Sigmoid colon (tissue), 7 donors: ENCODE measurements around the gene HAND1. TPM values are rescaled to one million over a fixed set of nuclear protein-coding genes. Genes with fewer than 3 reads are reported as not detected.

Experiments used
- DNase-seq: peaks from one replicate; pipeline ENCODE4 v3.0.0-alpha.2; 2019
- H3K27ac ChIP-seq, 4 donors: fragments of 200-600 bp; sonication (generic); one replicate each; pipeline ENCODE4 v1.5.1; 2016 to 2019; ENCODE audit warnings: mild to moderate bottlenecking in 1 of 4
- H3K27me3 ChIP-seq, 3 donors: fragments of 200-600 bp; sonication (generic); one replicate each; pipeline ENCODE4 v1.5.1; 2019; ENCODE audit warnings: mild to moderate bottlenecking in 1 of 3
- H3K36me3 ChIP-seq, 4 donors: fragments of 200-600 bp; sonication (generic); one replicate each; pipeline ENCODE4 v1.5.1; 2016 to 2019
- H3K4me1 ChIP-seq, 4 donors: fragments of 200-600 bp; sonication (generic); one replicate each; pipeline ENCODE4 v1.5.1; 2017 to 2019
- H3K4me3 ChIP-seq, 4 donors: fragments of 200-600 bp; sonication (generic); one replicate each; pipeline ENCODE4 v1.5.1; 2017 to 2019; ENCODE audit warnings: mild to moderate bottlenecking in 2 of 4, moderate library complexity in 1 of 4
- H3K9me3 ChIP-seq, 4 donors: fragments of 200-600 bp in 3 of 4; sonication (generic) in 3 of 4; one replicate each; pipeline versions ENCODE4 v1.5.1 to v1.6.1; 2013 to 2019
- EP300 ChIP-seq, 4 donors: sonication (generic); formaldehyde crosslinking; IDR thresholded peaks; one replicate each; pipeline ENCODE4 v1.6.1; 2017; ENCODE audit warnings: antibody characterized with exemption in 4 of 4
- POLR2A ChIP-seq, 2 donors: fragments of 450-650 bp; IDR thresholded peaks; one replicate each; pipeline ENCODE4 v1.6.1; 2016; ENCODE audit warnings: antibody characterized with exemption in 2 of 2, mild to moderate bottlenecking in 2 of 2, moderate library complexity in 2 of 2
- POLR2AphosphoS5 ChIP-seq, 4 donors: sonication (generic); formaldehyde crosslinking; IDR thresholded peaks; one replicate each; pipeline ENCODE4 v1.6.1; 2017; ENCODE audit warnings: antibody characterized with exemption in 4 of 4
- WGBS, 2 donors: extraction: QIAGEN DNeasy Blood & Tissue Kit; methylation state at CpG; one replicate each; pipeline ENCODE4 v1.1.7; 2013; 5-methylcytosine and 5-hydroxymethylcytosine counted together
- intact Hi-C: fragments of 100-400 bp; cut with DNase I; formaldehyde crosslinking; loops from one replicate; pipeline ENCODE4 v1.15.1; 2023
- polyA plus RNA-seq, 3 donors: library from polyadenylated mRNA; stranded (reverse); fragments of 200-250 nt; gene quantifications; one replicate each; pipeline ENCODE4 v1.2.3, GENCODE V29; 2013
- total RNA-seq, 4 donors: library from RNA; depleted of rRNA; stranded (reverse); fragments of >200 nt; gene quantifications; one replicate each; pipeline ENCODE4 v1.1.0, GENCODE V29; 2016
- TF ChIP-seq, protein P1 (sequence below), 4 experiments: fragments of 450-650 bp in 3 of 4; fragments of 200-600 bp in 1 of 4; IDR thresholded peaks; one replicate each; pipeline ENCODE4 v1.5.1; 2016 to 2019; ENCODE audit warnings: antibody characterized with exemption in 4 of 4, mild to moderate bottlenecking in 3 of 4, moderate library complexity in 2 of 4
- donor health status: healthy with polysubstance abuse.
- donor health status: Bipolar disorder and iron deficiency.
- donor health status: healthy.

HAND1 gene
- total and polyA plus RNA-seq, 7 donors, result 2.4 to 69.2 (median 46.0) TPM; not detected in 1

DNA sequence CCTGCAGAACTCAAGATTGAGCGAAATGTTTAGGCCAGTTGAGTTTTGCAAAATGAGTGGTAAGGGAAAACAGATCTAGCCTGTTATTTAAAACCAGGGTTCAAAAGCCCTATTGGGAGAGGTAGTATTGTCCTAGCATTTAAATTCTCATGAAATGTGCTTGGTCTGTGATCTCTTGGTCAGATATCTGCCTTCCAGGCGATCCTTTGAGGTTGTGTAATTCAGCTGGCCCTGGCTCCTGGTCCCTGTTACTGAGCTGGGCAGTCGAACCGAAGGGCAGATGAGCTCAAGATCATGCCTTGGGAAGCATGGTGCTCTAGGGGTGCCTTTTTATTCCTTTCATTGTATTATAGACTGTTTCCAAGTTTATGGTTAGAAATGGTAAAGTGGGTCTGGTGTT lies 17.9 kb downstream of the HAND1 start:
- 97 to 99% methylated on average over 4 of the region's 4 CpGs for WGBS, 2 donors
- peaks cover 16 to 35% (median 17%) of the 10 kb centered on the region in 4 donors for H3K36me3 ChIP-seq
- intact Hi-C loops, result no loop called here
- H3K27me3 ChIP-seq, result no peaks in the 10 kb centered on the region
- H3K4me3 ChIP-seq, result no peak overlapping the region
- TF ChIP-seq, protein P1, sequence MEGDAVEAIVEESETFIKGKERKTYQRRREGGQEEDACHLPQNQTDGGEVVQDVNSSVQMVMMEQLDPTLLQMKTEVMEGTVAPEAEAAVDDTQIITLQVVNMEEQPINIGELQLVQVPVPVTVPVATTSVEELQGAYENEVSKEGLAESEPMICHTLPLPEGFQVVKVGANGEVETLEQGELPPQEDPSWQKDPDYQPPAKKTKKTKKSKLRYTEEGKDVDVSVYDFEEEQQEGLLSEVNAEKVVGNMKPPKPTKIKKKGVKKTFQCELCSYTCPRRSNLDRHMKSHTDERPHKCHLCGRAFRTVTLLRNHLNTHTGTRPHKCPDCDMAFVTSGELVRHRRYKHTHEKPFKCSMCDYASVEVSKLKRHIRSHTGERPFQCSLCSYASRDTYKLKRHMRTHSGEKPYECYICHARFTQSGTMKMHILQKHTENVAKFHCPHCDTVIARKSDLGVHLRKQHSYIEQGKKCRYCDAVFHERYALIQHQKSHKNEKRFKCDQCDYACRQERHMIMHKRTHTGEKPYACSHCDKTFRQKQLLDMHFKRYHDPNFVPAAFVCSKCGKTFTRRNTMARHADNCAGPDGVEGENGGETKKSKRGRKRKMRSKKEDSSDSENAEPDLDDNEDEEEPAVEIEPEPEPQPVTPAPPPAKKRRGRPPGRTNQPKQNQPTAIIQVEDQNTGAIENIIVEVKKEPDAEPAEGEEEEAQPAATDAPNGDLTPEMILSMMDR (IDR thresholded peaks at IDR 0.05), result no peak
- TF ChIP-seq POLR2A (IDR thresholded peaks at IDR 0.05) (no peak), EP300 (IDR thresholded peaks at IDR 0.05) (no peak), POLR2AphosphoS5 (IDR thresholded peaks at IDR 0.05) (no peak)
- no peak overlapping the region for H3K27ac ChIP-seq
- H3K4me1 ChIP-seq, result peaks cover 0 to 21% (median 15%) of the 10 kb centered on the region in 4 donors
- DNase-seq, result no peak
- no peaks in the 10 kb centered on the region for H3K9me3 ChIP-seq

DNA sequence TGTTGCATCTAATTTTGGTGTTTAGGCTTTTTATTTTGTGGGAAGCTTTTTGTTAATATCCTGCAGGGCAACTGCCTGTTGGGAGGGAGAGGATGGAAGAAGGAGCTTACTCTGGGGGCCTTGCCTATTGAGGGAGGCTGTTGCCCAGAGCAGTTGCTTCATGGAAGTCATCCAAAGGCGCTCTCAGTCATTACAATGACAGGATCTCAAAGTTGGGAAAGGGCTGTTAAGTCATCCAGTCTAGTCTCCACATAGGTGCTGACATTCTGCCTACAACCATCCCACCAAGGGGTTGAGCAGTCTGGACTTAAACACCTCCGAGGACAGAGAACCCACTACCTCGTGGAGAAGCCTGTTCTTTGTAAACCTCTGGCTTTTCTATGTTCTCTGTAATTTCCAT lies 19.0 kb downstream of the HAND1 start:
- Histone ChIP-seq H3K27me3 (no peaks in the 10 kb centered on the region), H3K9me3 (no peaks in the 10 kb centered on the region), H3K4me1 (peaks cover 0 to 18% (median 13%) of the 10 kb centered on the region in 4 donors), H3K4me3 (no peak overlapping the region), H3K27ac (no peak overlapping the region), H3K36me3 (peaks cover 23 to 47% (median 28%) of the 10 kb centered on the region in 4 donors)
- no peak for DNase-seq
- WGBS, 2 donors, result 85 to 91% methylated on average over 3 of the region's 3 CpGs
- intact Hi-C loops, result loop anchor here (10.0 kb wide), 1 partner anchor 466 kb away; no protein-coding TSS in a partner anchor
- TF ChIP-seq POLR2AphosphoS5 (IDR thresholded peaks at IDR 0.05) (no peak), EP300 (IDR thresholded peaks at IDR 0.05) (no peak), POLR2A (IDR thresholded peaks at IDR 0.05) (no peak)
- TF ChIP-seq, protein P1 (IDR thresholded peaks at IDR 0.05), result no peak

DNA sequence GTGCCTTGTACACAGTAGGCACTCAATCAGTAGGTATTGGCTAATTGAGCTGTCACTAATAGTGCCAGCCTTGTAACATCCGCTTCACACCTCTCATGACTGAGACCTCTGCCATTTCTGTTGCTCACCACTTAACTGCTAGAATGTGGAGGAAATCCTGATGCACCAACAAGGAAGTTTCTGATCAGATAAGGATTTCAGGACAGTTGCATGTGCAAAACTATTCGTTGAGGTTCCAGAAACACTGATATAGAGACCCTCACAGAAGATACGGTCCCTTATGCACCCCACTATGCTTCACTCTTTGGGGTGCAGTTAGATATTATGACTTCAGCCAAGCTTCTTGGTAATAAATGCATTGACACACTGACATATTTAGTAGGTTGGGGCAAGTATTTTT lies 21.5 kb downstream of the HAND1 start:
- Histone ChIP-seq H3K9me3 (no peaks in the 10 kb centered on the region), H3K4me1 (peaks cover 0 to 18% (median 12%) of the 10 kb centered on the region in 4 donors), H3K4me3 (no peak overlapping the region), H3K27me3 (no peaks in the 10 kb centered on the region), H3K27ac (no peak overlapping the region), H3K36me3 (peaks cover 39 to 71% (median 41%) of the 10 kb centered on the region in 4 donors)
- WGBS, 2 donors, result 85 to 89% methylated on average over 3 of the region's 3 CpGs
- no peak for DNase-seq
- TF ChIP-seq POLR2AphosphoS5 (IDR thresholded peaks at IDR 0.05) (no peak), EP300 (IDR thresholded peaks at IDR 0.05) (no peak), POLR2A (IDR thresholded peaks at IDR 0.05) (no peak)
- TF ChIP-seq, protein P1 (IDR thresholded peaks at IDR 0.05), result no peak
- intact Hi-C loops, result loop anchor here (10.0 kb wide), 1 partner anchor 468 kb away; no protein-coding TSS in a partner anchor

DNA sequence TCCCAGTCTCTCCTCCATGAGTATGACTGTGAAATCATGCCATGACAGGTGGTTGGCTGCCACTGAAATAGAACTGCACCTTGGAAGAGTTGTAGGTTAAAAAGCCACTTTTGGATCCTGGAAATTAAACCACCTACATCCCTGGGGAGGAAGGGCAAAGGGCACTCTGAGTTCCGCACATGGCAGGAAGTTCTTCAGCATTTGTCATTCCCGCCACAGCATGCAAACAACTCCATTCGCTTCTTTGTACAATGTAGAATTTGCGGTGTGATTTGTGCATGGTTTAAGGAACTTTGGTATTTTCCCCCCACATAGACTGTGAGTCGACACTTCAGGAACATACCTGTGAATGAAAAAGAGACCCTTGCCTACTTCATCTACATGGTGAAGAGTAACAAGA lies 22.4 kb downstream of the HAND1 start:
- DNase-seq, result no peak
- H3K27ac ChIP-seq, result no peak overlapping the region
- H3K4me1 ChIP-seq, result peaks cover 0 to 18% (median 12%) of the 10 kb centered on the region in 4 donors
- no peaks in the 10 kb centered on the region for H3K9me3 ChIP-seq
- no peak for TF ChIP-seq POLR2AphosphoS5 (IDR thresholded peaks at IDR 0.05)
- TF ChIP-seq, protein P1 (IDR thresholded peaks at IDR 0.05), result no peak
- no peak for TF ChIP-seq EP300 (IDR thresholded peaks at IDR 0.05)
- no peak for TF ChIP-seq POLR2A (IDR thresholded peaks at IDR 0.05)
- peaks cover 41 to 79% (median 46%) of the 10 kb centered on the region in 4 donors for H3K36me3 ChIP-seq
- H3K4me3 ChIP-seq, result no peak overlapping the region
- no peaks in the 10 kb centered on the region for H3K27me3 ChIP-seq
- intact Hi-C loops, result loop anchor here (10.0 kb wide), 1 partner anchor 469 kb away; no protein-coding TSS in a partner anchor
- 90 to 91% methylated on average over 5 of the region's 5 CpGs for WGBS, 2 donors

DNA sequence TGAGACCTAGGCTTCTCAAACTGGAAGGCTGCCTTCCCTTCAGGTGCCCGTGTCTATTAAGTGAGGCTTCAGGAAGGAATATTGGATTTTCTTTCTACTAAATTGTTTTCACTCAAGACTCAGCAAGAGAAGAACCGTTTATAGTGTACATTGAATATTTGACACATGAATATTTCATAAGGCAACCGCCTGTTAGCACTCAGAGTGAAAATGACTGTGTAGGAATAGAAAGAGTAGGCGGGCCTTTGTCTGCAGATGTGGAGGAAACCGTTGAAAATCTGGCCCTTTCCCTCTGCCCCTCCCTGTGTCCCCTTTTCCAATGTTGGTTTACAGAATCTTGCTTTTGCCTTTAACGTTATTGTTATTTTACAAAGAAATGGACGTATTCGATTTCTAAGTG lies 26.1 kb downstream of the HAND1 start:
- peaks cover 33 to 62% (median 43%) of the 10 kb centered on the region in 4 donors for H3K36me3 ChIP-seq
- H3K4me1 ChIP-seq, result peaks cover 0 to 30% (median 27%) of the 10 kb centered on the region in 4 donors
- no peak overlapping the region for H3K4me3 ChIP-seq
- H3K9me3 ChIP-seq, result no peaks in the 10 kb centered on the region
- no peak for DNase-seq
- WGBS, 2 donors, result 87 to 91% methylated on average over 8 of the region's 8 CpGs
- H3K27me3 ChIP-seq, result no peaks in the 10 kb centered on the region
- H3K27ac ChIP-seq, result no peak overlapping the region
- no peak for TF ChIP-seq POLR2A (IDR thresholded peaks at IDR 0.05)
- TF ChIP-seq EP300 (IDR thresholded peaks at IDR 0.05), result no peak
- TF ChIP-seq, protein P1 (IDR thresholded peaks at IDR 0.05), result no peak
- TF ChIP-seq POLR2AphosphoS5 (IDR thresholded peaks at IDR 0.05), result no peak
- intact Hi-C loops, result loop anchor here (10.0 kb wide), 1 partner anchor 473 kb away; no protein-coding TSS in a partner anchor
